Measurements from ENCODE around the gene AGPAT2.

AGPAT2 gene

GRCh38 chr9:136686794-136687711 is at the start of gene AGPAT2:
Gene AGPAT2 (minus strand): TSS chr9:136687457. CDS start chr9:136687357, 100 bp downstream.
- peak; percentile 27 for DNase-seq

GRCh38 chr9:136735812-136736480 is 48.7 kb upstream of the AGPAT2 start:
- no peak for DNase-seq

GRCh38 chr9:136734837-136735496 is 47.7 kb upstream of the AGPAT2 start:
- DNase-seq: no peak

- no peak for DNase-seq
These were observed 46.4 kb upstream of the AGPAT2 start for GRCh38 chr9:136733611-136734010.

- DNase-seq: no peak
These were observed 45.4 kb upstream of the AGPAT2 start for GRCh38 chr9:136732444-136733178.

- DNase-seq: no peak
These were observed 42.7 kb upstream of the AGPAT2 start for GRCh38 chr9:136729926-136730325.

- DNase-seq: no peak
These were observed 41.9 kb upstream of the AGPAT2 start for GRCh38 chr9:136729144-136729543.

GRCh38 chr9:136728548-136729123 is 41.4 kb upstream of the AGPAT2 start:
- no peak for DNase-seq

GRCh38 chr9:136728080-136728547 is 40.9 kb upstream of the AGPAT2 start:
- peak; percentile 61 for DNase-seq

GRCh38 chr9:136726631-136727191 is 39.5 kb upstream of the AGPAT2 start:
- DNase-seq: no peak

GRCh38 chr9:136726118-136726517 is 38.9 kb upstream of the AGPAT2 start:
- DNase-seq: no peak

GRCh38 chr9:136725612-136726011 is 38.4 kb upstream of the AGPAT2 start:
- no peak for DNase-seq

- DNase-seq: no peak
These were observed 37.5 kb upstream of the AGPAT2 start for GRCh38 chr9:136724772-136725171.

- no peak for DNase-seq
These were observed 36.7 kb upstream of the AGPAT2 start for GRCh38 chr9:136723989-136724388.

GRCh38 chr9:136723362-136723976 is 36.2 kb upstream of the AGPAT2 start:
- no peak for DNase-seq

GRCh38 chr9:136722969-136723356 is 35.7 kb upstream of the AGPAT2 start:
- no peak for DNase-seq

GRCh38 chr9:136722093-136722968 is 35.1 kb upstream of the AGPAT2 start:
- no peak for DNase-seq

GRCh38 chr9:136721339-136722092 is 34.3 kb upstream of the AGPAT2 start:
- no peak for DNase-seq

GRCh38 chr9:136720898-136721338 is 33.7 kb upstream of the AGPAT2 start:
- no peak for DNase-seq
